Anterior cingulate cortex (tissue), 58 donors: Measurements from ENCODE around the gene CBX7.

Experiments used
- DNase-seq, 58 donors: peaks; one replicate each; lab custom pipeline; 2025; lab: John Stamatoyannopoulos, UW

Gene CBX7

DNA sequence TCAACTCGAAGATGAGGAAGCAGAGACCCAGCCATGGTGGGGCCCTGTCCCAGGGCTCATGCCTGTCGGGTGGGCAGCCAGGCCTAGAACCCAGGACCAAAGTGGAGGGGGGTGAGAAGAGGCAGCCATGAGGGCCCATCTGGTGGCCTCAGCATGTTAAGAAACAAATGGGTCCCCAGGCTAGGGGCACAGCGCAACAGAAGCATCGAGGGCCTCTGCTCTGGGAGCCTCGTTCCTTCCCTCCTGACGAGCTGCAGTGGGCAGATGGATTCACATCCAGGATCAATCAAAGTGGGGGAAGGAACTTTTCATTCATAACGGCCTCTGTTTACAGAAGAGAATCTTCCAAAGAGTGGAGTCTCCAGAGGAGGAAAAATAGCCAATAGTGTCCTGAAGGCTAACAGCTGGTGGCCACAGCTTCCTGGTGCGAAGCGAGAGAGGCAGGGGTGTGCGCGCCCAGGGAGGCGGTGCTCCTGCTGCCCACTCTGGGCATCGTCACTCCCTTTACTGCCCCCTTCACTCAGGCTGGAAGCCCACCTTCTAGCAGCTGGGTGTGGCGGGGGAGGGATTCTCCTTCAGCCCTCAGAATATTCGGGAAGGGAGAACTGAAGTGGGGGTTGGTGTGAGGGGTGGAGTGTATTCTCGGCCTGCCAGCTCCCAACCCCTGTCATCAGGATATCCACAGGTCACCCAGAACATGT is 4.3 kb downstream of the CBX7 start:
- DNase-seq, result no peak

DNA sequence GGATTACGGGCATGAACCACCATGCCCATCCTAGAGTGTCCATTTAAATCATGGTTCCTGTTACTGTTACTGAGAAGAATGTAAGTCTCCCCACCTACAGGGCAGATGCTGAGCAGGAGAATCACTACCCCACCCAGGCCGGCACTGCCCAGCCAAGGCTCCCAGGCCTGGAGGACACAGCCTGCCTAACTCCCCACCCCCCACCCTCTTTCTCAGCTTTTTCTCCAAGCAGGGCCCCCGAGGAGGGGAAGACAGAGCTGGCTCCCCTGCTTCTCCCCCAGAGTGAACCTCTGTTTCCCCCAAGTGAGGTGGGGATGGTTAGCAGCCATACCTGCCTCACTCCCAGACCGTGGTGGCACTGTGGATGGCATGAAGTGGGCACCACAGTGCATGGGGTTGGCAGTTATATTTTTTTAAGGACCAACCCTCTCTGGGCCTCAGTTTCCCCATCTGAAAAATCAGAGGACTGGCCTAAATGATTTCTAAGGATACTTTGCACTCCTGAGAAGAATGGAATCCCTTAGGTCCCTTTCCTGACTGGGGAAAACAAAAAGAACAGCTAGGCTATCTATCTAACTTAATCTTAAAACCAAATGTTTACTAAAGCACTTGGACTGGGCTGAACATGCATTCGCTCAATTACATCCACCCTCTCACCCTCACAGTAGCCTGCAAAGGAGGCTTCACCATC is 5.0 kb downstream of the CBX7 start:
- DNase-seq, result no peak

DNA sequence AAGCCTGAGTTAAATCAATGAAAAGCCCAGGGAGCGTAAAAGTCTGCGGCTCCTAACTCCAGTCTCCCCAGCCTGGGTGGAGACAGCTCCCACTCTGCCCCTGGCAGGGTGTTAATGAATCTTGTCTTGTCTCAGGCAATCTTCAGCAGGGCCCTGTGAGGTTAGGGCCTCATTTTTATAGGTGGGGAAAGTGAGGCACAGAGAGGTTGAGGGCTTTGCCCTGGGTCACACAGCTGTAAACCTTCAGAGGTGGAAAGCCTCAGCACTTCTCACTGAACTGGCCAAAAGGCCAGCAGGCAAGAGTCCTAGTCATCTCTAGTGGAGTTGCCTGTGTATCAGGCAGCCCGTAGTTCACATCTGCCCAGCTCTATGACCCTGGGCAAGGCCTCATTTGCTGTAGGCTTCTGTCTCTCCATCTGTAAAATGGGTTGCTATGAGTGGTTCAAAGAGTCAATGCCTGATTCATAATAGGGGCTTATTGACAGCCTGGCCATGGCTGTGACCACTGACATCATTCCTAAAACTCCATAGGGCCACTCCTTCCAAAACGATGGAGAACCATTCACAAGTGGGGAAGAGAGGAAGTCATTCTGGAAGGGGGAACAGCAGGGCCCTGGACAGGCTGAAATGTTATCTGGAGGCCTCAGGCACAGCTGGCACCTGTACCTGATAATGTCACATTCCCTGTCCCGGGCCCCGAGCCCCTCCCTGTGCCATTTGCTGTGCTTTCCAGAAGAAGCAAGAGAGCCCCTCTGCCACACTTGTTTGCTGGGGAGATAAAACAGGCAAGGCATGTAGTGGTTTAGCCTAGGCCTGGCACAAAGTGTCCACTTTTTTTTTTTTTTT is 6.0 kb downstream of the CBX7 start:
- peak in 1 of 58 donors; percentile 44 for DNase-seq

DNA sequence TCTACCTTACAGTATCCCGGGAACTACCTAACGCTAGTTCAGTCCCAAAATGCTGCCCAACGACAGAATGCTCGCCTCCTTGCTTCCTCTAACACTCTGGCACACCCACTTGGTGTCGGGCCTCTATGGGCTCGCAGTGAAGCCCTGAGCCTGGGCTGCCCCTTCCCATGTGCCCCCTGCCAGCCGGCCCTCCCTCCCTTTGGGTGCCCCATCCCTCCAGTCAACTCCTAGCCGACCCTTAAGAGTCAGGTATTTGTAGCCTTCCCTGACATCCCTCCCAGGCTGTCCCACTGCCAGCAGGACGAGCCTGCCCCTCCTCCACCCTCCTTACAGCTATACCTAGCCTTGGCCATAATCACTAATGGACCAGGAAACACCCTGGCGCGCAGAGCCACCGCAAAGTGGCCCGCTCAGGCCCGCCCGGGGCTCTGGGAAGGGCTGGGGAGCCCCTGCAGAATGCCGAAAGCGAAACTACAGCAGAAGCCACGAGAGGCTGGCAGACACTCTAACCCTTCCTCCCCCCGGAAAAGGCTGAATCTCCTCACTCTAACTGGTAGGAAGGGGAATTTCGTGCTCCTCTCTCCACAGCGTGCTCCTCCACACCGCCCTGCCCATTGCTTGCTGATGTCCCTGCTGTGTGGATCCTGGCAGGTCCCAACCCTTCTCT is 8.2 kb downstream of the CBX7 start:
- DNase-seq, result no peak

DNA sequence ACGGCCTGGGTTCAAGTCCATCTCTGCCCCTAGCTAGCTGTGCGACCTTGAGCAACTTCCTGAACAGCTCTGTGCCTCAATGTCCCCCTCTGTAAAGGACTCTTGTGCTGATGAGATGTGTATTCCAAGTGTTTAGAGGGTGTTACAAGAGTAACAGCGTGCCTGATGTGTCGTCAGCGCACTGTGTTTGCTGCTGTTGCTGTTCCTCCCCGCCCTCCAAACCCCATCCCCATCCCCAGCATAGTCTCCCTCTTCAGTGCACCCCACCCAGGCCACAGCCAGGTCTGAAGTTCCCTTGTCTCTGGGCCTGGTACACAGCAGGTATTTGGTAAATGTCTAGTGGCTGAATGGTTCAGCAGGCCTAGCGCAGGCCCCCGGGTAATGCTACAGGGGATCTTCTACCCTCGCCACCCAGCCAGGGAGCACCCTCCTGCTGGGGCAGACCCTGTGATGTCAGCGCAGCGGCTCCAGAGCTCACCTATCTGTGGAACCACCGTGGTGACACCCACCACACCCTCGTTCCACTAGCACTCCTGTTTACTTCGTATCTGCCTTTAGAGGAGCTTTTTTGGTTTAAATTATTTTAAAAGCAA is 10.3 kb downstream of the CBX7 start:
- DNase-seq, result no peak

DNA sequence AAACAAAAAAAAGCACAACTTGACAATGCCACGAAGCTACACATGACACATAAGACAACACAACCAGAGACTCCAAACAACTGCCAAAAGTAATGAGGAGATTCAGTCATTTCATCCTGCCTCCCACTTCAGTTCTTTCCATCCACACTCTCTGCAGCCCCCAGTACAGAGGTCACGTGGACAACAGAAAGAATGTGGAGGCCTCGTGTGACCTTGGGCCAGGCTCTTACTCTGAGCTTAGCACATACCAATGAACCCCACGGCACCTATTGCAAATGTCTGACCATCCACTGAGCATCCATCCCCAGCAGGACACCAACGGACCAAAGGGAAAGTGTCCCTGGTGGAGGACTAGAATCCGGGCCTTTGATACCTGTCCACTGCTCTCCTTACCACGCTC is 12.5 kb downstream of the CBX7 start:
- DNase-seq, result no peak

DNA sequence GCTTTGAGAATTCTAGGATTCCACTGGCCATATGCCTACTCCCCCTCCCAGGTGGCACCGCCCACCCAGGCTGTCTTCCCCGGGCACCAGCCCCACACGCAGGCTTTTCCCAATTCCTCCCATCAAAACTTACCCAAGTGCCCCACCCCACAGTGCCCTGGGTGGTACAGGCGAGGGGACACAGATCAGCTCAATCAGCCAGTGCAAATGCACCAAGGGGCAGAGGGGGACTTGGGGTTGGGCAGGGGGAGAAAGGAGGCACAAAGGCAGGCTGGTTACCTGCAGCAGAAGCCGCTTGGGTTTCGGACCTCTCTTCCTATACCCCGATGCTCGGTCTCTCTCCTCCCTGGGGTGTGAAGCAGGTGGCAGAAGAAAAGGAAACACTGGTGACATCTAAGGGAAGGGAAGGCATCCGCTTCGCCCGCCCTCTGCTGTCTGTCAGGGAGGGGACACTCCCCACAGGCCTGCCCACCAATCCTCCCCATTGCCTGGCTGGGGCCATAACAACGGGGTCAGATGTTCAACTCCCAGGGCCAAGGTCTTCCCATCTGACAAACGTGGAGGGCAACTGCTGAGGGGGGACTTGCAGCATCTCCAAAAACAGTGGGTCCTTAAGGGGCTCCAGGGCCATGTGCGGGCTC is 14.0 kb downstream of the CBX7 start:
- DNase-seq, result no peak

DNA sequence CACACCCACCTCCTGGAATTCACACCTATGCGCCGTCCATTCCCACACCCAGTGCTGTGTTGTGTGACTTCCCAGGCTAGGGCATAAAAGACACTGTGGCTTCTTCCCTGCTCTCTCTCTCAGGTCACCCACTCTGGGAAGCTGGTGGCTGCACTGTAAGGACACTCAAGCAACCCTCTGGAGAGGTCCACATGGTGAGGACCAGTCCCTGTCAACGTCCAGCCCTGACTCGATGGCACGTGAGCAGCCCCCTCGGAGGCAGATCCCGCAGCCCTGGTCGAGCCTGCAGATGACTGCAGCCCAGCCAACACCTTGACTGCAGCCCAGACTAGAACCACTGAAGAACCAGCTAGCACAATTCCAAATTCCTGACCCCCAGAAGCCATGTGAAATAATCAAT is 16.2 kb downstream of the CBX7 start:
- DNase-seq, result no peak

DNA sequence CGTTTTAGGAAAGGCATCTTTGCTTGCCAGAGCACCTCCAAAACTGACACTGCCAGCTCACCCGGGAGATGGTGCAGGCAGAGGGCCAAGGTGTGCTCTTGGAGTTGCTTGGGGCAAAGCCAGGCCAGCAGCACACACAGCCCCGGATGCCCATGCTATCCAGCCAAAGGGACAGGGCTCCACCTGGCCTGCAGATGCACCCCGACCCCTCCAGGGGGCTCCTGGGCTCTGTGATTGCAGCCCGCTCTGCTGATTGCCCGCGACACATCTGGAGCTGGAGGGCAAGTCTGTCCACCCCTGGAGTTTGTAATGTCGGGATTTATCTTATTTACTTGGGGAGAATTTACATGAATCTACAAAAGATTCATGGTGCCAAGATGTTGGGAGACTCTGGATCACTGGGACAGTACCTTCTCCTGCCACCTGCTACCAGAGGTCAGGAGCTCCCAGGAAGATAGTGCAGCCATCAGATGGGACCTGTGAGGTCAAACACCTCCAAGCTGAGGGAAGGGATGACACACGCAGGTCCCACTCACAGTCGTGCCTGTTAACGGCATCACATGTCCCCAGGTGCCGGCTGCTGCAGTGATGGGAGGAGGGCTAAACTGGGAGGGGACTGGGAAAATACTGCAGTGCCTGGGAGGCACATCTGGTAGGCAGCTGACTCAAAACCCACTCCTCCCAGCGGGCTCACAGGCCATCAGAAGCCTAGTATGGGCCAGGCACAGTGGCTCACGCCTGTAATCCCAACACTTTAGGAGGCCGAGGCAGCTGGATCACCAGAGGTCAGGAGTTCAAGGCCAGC is 17.2 kb downstream of the CBX7 start:
- peak in 2 of 58 donors; percentile 12 to 22 for DNase-seq

DNA sequence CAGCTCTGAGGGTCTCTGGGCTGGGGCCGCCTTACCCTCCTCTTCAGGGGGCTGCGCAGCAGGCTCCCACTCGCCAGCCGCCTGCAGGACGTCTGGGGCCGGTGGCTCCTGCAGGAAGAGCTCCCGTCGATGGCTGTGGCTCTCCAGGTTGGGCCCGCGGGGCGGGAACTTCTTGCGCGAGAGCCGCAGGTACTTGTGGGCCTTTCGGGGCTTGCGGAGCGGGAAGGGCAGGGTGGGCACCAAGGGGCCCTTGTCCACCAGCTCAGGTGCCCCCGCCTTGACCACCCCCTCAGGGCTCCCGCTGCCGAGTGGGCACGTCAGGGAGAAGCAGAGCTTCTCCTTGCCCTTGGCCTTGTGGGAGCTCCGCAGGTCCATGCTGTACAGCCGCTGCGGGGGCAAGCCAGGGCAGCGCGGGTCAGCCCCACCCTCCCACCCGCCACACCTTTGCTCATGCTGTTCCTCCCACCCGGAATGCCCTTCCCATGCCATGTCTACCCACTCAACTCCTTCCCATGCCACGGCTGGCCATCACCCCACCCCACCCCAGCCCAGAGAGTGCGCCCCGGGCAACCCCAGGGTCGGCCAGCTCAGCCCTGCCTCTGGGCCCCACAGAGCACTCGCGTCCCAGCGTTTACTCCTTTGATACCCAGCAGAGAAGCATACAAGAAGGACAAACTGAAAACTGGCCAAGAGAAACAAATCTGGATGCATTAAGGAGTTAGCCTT is 18.0 kb downstream of the CBX7 start:
- DNase-seq, result no peak

DNA sequence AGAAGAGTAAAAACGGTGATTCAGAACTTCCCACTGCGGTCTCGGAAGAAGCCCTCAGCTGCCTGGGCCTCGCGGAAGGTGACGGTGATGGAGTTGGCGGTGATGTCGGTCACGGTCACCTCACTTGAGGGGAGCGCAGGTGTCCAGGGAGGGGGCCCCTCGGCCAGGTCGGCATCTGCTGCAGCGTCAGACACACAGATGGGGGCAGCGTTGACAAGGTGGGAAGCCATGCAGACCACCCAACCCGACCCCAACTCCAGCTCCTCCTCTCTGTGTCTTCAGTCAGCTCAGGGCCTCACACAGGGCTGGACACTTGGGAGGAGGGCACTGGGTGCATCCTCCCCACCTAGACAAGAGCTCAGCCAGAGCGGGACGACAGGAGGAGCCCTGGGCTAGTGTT is 18.6 kb downstream of the CBX7 start:
- no peak for DNase-seq

DNA sequence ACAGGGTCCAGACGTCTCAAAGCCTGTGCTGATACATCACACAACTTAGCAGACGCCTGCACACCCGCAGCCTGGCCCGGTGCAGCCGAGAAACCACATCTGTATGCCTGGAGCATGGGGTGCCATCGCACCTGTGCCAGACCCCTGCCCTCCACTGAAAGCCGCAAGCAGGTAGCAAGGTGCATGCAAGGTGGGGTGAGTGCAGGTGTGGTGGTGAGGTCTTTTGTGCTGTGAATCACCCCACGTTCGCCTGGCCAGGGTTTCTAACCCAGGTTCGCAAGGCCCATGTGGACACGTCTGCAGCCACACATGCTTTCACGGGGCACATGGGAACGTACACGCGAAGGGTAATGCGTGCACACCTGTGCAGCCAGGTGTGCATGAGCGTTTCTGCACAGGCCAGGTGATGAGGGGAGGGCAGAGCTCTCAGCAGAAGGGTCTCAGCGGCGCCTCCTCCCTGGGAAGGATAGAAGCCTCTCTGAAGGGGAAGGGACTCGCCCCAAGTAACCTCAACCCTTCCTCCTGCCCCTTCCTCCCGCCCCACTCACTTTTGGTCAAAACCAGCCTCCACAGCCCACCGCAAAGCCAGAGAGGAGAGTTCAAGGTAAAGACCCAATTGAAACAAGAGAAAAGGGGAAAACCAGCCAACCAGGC is 19.5 kb downstream of the CBX7 start:
- no peak for DNase-seq

DNA sequence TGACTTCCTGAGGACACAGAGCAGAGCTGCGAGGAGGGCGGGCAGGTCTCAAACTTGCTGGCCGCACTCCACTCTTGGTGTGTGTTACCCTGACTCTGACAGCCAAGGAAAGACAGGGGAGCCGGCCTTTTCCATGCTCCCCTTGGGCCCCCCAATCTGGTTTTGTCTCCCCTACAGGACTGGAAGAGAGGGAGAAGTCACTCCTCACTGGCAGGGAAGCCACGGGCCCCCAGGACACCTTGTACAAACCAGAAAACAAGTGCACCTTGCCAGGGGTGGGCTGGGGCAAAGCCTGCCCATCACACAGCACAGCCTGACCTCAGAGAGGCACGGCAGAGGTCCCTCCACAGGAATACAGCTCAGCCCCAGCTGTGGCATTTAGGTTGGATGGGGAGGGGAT is 20.2 kb downstream of the CBX7 start:
- no peak for DNase-seq

DNA sequence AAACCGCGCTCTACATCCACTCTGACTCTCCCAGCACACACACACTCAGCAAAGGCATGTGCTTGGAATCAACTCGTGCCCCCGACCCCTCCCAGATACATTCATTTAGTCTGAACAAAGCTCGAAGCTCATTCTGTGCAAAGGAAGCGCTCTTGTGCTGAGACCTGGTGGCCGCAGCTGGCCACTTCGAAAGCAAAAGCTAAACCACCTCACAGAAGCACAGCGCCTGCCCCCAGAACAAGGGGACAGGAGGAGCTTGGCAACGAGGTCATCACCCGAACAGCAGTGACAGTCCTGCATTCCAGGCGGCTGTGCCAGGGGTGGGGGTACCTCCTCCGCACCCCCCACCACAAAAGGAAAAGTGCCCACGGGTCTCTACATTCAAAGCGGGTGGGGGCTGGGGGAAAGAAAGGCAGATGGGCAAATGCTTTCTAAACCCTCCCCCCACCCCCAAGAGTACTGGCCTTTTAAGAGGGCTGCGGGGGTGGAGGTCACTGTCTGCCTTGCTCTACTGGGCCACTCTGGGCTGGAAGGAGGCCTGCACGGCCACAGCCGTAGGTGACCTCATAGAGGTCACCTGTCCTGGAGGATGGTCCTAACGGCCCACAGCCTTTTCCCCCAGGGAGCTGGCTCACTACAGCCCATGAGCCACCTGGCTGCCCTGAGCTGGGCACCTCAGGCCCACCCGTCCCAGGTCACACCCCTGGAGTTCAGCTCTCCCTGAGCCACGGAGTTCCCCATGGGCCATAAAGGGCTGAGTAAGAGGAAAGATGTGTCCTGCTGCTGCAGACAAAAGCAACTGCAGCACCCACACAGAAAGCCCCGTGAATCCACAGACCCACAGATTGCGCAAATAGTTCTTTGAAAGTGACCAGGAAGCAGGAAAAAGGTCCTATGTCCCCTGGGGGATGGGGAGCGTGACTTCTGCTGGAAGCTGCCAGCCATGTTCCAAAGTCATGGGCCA is 21.3 kb downstream of the CBX7 start:
- no peak for DNase-seq

DNA sequence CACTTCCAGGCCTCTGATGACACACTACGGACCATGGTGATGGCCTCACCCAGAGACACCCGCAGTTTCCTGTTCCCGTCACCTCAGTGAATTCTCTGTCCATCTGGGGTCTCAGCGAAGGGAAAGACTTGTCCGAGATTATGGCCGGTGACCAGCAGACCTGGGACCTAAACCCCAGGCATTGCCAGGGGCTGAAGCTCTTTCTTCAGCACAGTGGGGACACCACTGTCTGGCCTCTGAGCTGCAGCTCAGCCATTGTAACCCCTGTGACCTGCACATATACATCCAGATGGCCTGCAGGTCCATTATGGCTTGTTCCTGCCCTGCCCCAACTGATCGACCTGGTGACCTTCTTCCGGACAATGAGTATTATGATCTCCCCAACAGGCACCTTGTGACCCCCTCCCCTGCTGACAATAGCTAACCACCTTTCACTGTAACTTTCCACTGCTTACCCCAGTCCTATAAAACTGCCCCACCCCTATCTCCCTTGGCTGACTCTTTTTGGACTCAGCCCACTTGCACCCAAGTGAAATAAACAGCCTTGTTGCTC is 22.3 kb downstream of the CBX7 start:
- DNase-seq, result no peak

DNA sequence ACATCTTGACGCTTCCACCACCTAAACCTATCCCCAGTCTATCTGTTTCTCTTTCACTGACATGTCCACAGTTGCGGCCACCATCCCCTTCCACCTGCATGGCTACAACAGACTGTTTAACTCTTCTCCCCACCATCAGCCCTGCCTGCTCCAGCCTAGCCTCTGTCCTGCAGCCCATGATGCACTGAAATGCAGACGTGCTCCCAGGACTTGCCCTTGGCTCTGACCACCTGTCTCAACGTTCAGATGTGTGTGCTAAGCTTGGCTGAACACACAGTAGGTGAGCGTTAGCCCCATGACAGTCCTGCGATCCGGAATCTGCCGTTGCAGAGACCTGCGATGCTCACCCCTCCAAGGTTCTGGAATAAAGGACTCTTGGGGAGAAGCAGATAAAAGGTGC is 22.7 kb downstream of the CBX7 start:
- DNase-seq, result no peak
